HG03571 (cell line): ENCODE measurements around the gene PBRM1.

Experiments used
- ATAC-seq: cut with Tn5 transposase; IDR thresholded peaks from one replicate; pipeline ENCODE4 v1.9.1; 2021; ENCODE audit not compliant: unreplicated experiment

The PBRM1 gene

DNA sequence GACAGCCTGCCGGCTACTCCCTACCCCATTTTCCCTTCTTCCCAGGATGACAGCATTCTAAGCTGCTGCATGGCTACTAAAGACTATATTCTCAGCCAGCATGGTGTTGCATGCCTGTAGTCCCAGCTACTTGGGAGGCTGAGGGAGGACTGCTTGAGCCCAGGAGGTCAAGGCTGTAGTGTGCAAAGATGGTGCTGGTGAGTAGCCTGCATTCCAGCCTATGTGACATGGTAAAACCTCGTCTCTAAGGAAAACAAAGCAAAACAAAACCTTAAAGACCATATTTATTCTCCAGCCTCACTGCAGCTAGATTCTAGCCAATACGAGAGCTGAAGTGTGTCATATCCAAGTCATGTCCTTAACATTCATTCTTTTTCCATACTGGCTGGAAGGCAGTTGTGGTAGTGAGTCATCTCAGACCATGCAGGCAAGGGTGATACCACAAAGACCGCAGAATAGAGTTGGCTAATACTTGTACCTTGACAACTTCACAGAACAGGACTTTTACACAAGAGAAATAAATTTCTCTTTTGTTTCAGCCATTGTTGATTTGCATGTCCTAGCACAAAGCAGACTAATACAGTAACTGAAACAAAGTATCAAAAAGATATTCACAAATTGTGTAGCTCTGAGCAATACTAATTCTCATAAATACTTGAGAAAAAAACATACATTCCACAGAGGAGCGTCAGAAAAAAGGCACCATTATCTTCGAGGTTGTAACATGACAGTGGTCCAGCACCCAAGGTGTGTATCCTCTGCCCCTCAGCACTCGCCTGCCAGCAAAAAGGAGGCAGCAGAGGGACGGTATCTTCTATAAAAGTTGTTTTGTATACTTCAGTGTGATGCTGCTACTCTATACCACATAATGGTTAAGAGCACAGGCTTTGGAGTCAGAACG is 14.8 kb downstream of the PBRM1 start:
- ATAC-seq = peak; percentile 70

DNA sequence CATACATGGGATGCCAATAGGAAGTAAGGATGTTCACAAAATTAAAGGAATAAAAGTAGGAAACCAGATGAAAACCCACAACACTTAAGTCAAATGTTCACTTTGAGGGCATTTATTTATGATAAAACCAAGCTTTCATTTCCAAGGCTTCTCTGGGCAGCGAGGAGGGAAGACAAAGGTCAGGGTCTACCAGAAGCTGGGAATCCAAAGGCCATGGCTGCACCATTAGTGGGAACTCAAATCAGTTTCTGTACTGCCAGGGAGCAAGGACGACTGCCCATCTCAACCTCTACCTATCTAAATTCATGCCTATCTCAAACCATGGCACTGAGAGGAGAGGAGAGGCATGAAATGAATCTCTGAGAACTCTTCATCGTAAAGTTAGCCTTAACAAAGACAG is 22.6 kb downstream of the PBRM1 start:
- ATAC-seq = no peak

DNA sequence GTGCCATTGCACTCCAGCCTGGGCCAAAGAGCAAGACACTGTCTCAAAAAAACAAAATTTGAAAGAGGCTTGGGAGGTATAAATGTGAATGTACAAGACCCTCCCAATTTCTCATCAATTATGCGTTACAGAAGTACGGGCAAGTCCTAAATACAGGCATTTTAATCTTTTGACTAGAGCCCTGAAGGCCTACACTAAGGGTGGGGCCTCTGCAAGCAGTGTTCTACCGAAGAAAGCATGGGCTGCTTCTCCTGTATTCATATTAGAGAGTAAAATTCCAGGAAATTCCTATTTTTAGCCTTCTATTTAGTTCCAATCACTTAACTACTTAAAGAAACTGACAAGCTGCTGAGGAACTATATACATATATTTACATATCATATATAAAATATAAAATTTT is 25.7 kb downstream of the PBRM1 start:
- ATAC-seq = no peak

DNA sequence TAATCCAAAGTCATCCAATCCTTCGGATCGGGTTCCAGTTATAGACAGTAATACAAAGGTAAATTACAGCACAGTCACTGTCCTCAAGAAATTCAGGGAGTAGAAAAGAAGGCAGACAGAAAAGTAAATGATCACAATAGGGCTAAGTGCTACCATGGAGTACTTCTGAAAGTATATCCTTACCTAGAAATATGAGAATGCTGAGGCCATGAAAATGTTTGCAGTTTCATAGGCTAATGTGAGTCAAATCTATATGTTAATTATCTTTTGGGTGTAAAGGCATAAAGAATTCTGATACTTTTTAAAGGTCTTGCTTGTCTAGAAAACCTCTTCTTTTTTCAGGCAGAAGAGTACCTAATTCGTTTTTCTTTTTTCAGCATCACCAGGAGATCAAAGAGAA is 29.8 kb downstream of the PBRM1 start:
- no peak for ATAC-seq

DNA sequence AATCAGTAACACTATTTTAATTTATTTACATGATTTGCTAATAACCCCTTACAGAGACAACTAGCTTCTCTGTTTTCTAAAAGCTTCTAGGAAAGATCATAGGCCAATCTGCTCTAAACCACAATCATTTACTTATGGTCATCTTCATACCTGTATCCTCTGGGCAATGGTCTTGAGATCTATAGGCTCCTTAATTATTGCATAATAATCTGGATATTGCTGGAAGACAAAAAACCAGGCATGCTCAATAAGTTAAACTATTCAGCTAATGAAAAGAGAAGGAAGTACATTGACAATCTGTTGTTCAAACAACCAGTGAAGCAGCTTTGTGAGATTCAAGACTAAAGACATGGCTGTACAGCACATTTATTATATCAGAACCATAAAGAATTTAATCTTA is 34.1 kb downstream of the PBRM1 start:
- ATAC-seq = no peak

DNA sequence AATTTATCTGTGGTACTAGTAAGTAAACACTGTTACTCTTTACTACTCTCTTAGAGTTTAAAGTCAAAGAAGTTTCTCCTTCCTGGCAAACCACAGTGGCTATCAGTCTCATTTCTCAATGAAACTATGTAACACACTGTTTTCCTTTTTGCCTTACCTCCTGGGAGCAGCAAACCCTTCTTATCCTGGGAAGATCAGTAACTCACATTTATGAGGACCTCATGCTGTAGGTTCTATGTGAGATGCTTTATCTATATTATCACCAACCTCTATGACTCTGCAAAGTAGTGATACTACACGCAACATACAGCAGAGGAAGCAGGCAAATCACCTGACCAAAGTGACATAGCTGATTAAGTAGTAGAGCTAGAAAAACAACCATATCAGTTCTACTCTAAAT is 35.3 kb downstream of the PBRM1 start:
- no peak for ATAC-seq

DNA sequence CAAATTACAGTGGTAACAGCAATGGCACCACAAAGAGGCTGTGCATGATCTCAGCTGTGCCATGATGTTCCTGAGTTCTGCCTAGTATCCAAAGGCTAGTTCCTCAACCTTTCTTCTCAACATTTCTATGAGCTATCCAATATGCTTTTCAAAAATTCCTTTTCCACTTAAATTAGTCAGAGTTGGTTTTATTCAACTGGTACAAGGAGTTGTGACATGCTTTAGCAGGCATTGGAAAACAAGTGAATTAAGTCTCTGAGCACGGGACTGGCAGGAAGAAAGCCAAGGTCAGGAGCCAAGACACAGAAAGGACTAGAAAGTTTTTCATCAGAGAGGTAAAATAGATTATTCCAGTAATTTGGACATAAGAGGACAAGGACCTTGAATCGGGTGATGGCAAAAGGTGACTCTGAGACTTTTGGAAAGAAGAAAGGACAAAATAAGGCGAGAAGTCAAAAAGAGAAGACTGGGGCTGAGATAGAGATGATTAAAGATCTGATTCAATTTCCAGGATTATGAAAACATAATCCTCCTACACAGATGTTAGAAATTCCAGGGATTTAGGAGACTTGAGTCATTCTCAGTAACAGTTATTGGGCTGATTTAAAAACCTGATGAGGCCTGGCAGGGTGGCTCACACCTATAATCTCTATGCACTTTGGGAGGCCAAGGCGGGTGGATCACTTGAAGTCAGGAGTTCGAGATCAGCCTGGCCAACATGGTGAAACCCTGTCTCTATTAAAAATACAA is 36.1 kb downstream of the PBRM1 start:
- no peak for ATAC-seq

- no peak for ATAC-seq
Measured at GRCh38 chr3:52645549-52645948, 40.2 kb downstream of the PBRM1 start.

GRCh38 chr3:52636673-52637072 is 49.0 kb downstream of the PBRM1 start:
- no peak for ATAC-seq

- no peak for ATAC-seq
Measured at GRCh38 chr3:52633786-52634185, 51.9 kb downstream of the PBRM1 start.

DNA sequence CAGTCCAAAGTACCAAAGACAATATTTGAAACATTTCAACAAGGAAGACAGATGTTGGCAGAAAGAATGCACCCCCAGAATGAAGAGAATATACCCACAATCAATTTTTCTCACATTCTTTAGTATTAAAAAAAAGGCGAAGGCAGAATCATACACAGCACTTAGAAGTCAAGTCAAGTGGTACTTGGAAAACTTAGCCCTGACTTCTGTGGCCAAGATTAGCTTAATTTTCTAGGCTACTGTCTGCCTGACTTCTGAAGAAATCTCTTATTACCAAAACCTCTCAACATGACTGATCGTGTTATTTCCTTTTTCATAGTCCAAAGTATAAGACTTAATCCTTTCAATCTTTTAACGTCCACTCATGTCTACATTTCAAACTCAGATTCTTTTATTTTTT is 60.7 kb downstream of the PBRM1 start:
- no peak for ATAC-seq

DNA sequence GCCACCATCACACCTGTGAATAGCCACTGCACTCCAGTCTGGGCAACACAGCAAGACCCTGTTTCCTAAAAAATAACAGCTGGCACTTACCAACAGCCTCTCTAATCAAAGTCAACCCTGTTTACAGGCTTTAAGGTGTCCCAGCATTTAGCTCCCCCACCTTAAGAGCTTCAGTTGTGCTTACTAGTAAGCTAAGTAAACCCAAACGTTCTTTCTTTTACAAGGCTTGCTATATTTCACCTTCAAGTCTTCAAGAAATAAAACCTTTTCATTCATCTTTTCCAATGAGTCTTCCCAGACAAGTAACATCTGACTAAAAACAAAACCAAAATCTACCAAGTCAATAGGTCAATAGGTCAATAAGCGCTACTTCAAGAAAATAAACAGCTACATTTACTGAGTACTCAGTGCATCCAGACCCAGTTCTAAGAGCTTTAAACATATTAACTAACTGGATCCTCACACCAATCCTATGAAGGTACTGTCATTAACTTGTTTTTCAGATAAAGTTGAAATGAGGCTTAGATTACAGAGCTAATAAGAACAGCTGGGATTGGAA is 62.4 kb downstream of the PBRM1 start:
- ATAC-seq = no peak

DNA sequence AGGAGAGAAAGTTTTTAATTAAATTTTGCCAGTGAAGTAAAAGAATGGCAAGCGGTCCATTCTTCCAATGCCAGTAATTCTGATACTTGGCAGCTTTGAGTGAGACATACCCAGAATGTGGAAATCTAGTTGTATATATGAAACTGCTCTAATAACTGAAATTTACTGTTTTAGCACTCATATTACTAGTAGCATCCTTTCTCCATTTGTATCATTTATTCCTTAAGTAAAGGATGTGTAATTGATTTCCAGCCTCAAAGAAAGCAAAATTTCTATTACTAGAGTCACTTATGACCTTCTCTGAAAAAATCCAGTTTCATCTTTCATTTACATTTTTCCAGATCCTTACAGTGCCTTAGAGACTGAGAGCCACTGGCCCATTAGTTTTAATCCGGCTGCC is 65.1 kb downstream of the PBRM1 start:
- ATAC-seq = no peak

DNA sequence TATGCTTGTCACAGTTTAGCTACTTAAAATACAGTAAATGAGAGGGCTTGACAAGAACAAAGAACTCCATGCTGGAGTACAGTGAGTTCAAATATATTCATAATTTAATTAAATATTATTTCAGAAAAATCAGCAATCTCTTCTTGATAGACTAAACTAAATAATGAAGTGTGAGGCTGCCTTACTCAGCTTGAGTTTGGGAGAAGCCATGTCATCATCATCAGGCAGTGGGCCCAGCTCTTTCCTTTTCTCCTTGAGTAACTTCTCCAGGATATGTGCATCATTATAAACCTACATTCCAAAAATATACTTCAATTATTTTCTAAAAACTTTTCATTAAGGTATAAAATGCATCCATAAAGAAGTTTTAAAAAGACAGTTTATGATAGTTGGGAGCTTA is 70.5 kb downstream of the PBRM1 start:
- ATAC-seq = no peak

- no peak for ATAC-seq
Measured at GRCh38 chr3:52614689-52615088, 71.0 kb downstream of the PBRM1 start.

GRCh38 chr3:52609316-52609815 is 76.3 kb downstream of the PBRM1 start:
- ATAC-seq = no peak

DNA sequence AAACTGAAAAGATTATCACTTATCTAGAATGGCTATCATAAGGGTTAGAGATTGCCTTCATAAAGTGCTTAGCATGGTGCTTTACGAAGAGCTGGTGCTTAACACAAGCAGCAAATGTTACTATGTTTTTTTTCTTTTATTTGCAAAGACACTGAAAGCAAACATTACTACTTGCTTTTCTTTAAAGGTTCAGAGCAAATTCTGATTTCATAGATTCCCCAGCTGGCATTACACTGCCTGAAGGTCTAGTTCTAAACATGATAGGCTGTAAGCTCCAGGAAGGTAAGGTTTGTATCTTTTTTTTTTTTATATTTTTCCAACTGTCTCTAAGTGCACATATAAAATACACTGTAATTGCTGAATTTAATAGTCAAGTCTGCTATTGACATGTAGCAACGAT is 77.4 kb downstream of the PBRM1 start:
- ATAC-seq = no peak

- ATAC-seq = no peak
Measured at GRCh38 chr3:52606373-52607085, 79.2 kb downstream of the PBRM1 start.

- ATAC-seq = no peak
Measured at GRCh38 chr3:52600258-52600657, 85.5 kb downstream of the PBRM1 start.

- no peak for ATAC-seq
Measured at GRCh38 chr3:52596658-52597265, 89.0 kb downstream of the PBRM1 start.

DNA sequence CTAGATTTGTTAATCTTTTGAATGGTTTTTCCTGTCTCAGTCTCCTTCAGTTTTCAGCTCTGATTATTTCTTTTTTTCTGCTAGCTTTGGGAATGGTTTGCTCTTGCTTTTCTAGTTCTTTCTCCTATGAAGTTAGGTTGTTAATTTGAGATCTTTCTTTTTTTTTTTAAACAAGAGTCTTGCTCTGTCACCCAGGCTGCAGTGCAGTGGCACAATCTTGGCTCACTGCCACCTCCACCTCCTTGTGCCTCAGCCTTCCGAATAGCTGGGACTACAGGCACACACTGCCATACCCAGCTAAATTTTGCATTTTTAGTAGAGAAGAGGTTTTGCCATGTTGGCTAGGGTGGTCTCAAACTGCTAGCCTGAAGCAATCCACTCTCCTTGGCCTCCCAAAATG is 92.6 kb downstream of the PBRM1 start:
- no peak for ATAC-seq
